WI38 (cell line): ENCODE data around the gene E2F1.

Experiments used
- H3K4me3 ChIP-seq: 2 replicates; pipeline ENCODE4 v1.5.1; 2011; ENCODE audit warnings: low read depth, mild to moderate bottlenecking, control low read depth, low read length
- CTCF ChIP-seq: IDR thresholded peaks from 2 replicates; pipeline ENCODE4 v1.5.1; 2012; ENCODE audit warnings: low read depth, mild to moderate bottlenecking, control low read depth, low read length

E2F1 gene

DNA sequence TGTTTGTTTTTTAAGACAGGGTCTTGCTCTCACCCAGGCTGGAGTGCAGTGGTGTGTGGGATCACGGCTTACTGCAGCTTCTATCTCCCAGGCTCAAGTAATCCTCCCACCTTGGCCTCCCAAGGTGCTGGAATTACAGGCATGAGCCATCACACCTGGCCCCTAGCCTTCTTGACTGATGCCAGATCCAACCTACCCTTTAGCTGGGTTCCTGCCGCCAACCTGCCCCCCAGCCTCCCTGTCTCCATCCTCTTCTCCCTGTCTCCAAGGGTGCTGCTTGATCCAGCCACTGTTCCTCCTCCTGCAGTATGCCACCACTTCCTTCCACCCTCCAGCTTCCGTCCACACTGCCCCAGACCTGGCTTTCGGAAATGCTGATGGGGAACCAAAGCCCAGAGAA lies 27.3 kb downstream of the E2F1 start:
- TF ChIP-seq CTCF, result no peak
- H3K4me3 ChIP-seq, result no peak overlapping the region

DNA sequence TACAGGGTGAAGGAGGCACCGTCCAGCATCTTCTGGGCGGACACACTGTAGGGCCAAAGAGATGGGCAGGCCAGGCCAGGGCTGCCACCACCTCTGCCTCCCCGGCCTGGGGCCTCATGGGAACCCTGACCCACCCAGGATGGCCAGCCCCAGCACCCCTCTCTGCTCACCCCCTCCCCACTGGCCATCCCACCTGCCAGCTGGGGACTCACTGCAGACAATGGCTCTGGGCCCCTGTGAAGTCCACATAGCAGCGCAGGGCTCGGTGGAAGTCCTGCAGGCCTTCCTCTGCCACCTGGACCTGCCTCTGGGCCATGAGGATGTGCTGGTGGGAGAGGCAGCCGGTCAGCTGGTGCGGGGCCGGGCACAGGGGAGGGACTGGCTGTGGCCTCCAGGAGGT lies 27.7 kb downstream of the E2F1 start:
- no peak for TF ChIP-seq CTCF

DNA sequence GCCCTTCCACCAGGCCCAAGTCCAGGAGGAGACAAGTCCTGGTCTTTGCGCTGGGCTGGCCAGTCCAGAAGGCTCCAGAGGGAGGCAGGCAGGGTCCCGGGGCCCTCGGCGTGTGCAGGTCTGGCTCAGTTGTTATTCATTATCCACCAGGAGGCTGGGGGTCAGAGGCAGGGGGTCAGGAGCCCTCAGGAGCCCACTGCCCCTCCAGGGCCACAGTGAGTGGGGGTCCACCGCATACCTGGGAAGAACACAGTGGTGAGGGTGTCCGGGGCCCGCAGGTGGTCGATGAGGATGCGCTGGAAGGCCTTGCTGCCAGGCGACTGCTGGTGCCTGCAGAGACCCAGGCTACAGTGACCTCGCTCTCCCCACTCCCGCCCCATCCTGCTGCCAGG lies 28.5 kb downstream of the E2F1 start:
- H3K4me3 ChIP-seq, result no peak overlapping the region
- TF ChIP-seq CTCF, result no peak

More for the DNA sequence above, 27.7 kb downstream of the E2F1 start:
- no peak overlapping the region for H3K4me3 ChIP-seq

DNA sequence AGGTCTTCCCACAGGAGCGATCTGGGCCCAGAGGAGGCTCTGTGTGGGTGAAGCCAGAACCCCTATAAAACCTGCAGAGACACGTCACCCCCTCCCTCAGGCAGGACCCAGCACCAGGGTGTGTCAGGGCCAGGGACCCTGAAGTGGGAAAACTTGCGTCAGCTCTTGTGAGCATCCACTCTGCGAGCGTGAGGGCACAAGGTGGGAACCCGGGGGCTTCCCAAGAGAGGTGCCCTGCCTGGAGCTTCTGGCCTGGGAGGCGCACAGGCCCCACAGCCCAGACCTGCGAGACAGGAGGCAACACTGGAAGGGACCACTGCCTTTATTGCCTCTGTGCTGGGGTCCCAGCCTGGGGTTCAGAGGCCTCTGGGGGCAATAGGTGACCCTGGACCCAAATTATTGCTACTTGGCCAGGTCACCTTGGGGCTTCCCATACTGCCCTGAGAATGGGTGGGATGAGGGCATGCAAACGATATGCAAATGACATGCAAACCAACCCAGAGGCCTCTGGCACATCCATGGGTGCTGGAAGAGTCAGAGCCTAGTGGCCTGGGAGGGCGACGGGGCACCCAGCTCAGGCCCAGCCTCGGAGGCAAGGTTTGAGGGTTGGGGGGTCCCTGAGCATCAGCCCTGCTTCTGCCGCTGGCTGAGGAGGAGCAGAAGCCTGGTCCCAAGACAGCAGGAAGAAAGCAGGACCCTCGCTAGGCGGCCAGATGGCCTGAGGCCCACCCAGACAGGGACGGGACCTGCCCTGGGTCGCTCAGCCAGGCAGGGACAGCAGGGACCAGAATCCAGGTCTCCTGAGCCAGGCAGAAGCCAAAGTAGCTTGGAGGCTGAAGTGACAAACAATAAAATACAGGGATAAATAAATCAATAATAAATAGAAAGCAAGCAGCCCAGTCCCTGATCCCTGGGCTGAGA lies 29.1 kb downstream of the E2F1 start:
- no peak overlapping the region for H3K4me3 ChIP-seq

GRCh38 chr20:33656010-33656782 lies 30.0 kb downstream of the E2F1 start:
- no peak for TF ChIP-seq CTCF

More for the DNA sequence above, 29.1 kb downstream of the E2F1 start:
- TF ChIP-seq CTCF, result no peak

GRCh38 chr20:33655164-33655563 lies 31.0 kb downstream of the E2F1 start:
- no peak for TF ChIP-seq CTCF
- H3K4me3 ChIP-seq, result no peak overlapping the region

More at GRCh38 chr20:33656010-33656782, 30.0 kb downstream of the E2F1 start:
- no peak overlapping the region for H3K4me3 ChIP-seq
